Liver (tissue), 3 donors: ENCODE results near the gene RCOR1.

Source experiments
- JUND ChIP-seq, 2 donors: IDR thresholded peaks; 2 replicates each; pipeline ENCODE4 v1.6.1; 2016; ENCODE audit warnings: antibody characterized with exemption in 2 of 2
- RAD21 ChIP-seq, 2 donors: IDR thresholded peaks; 2 replicates each; pipeline ENCODE4 v1.6.1; 2016; ENCODE audit warnings: antibody characterized with exemption in 2 of 2, mild to moderate bottlenecking in 2 of 2
- TAF1 ChIP-seq: conservative IDR thresholded peaks from 2 replicates; pipeline ENCODE4 v1.6.1; 2016; ENCODE audit warnings: antibody characterized with exemption, mild to moderate bottlenecking
- YY1 ChIP-seq: IDR thresholded peaks from 2 replicates; pipeline ENCODE4 v1.6.1; 2016; ENCODE audit warnings: antibody characterized with exemption, mild to moderate bottlenecking
- TF ChIP-seq, protein P1 (sequence below): fragments of 150-350 bp; IDR thresholded peaks from 2 replicates; pipeline ENCODE4 v1.5.1; 2017; ENCODE audit warnings: improper control_type of control experiment, low read depth, low read length; ENCODE audit not compliant: missing input control
- TF ChIP-seq, protein P2 (sequence below): IDR thresholded peaks from 2 replicates; pipeline ENCODE4 v1.6.1; 2016; ENCODE audit warnings: antibody characterized with exemption, mild to moderate bottlenecking
- TF ChIP-seq, protein P3 (sequence below): IDR thresholded peaks from 2 replicates; pipeline ENCODE4 v1.6.1; 2016; ENCODE audit warnings: antibody characterized with exemption
- TF ChIP-seq, protein P4 (sequence below): IDR thresholded peaks from 2 replicates; pipeline ENCODE4 v1.6.1; 2016; ENCODE audit warnings: antibody characterized with exemption
- donor health status: healthy.
- donor health status: healthy.

DNA sequence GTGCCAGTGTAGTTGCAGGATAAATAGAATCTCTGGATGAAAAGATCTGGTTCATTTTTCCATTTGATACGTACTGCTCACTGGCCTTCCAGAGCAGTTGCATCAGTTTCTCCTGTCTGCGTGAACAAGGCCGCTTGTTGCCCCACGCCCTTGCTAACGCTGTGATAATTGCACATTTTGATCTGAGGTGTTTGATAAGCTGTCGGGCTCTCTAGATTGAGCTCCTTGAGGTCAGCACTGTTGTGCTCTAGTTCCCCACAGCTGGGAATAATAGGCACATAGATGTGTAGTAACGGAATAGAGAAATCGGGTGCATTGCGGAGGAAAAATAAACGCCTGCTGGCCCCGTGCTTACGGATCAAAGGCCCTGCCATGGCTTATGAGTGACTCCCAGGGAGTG is 142.0 kb downstream of the RCOR1 start:
- TF ChIP-seq, protein P1, sequence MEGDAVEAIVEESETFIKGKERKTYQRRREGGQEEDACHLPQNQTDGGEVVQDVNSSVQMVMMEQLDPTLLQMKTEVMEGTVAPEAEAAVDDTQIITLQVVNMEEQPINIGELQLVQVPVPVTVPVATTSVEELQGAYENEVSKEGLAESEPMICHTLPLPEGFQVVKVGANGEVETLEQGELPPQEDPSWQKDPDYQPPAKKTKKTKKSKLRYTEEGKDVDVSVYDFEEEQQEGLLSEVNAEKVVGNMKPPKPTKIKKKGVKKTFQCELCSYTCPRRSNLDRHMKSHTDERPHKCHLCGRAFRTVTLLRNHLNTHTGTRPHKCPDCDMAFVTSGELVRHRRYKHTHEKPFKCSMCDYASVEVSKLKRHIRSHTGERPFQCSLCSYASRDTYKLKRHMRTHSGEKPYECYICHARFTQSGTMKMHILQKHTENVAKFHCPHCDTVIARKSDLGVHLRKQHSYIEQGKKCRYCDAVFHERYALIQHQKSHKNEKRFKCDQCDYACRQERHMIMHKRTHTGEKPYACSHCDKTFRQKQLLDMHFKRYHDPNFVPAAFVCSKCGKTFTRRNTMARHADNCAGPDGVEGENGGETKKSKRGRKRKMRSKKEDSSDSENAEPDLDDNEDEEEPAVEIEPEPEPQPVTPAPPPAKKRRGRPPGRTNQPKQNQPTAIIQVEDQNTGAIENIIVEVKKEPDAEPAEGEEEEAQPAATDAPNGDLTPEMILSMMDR = no peak
- TF ChIP-seq, protein P2, sequence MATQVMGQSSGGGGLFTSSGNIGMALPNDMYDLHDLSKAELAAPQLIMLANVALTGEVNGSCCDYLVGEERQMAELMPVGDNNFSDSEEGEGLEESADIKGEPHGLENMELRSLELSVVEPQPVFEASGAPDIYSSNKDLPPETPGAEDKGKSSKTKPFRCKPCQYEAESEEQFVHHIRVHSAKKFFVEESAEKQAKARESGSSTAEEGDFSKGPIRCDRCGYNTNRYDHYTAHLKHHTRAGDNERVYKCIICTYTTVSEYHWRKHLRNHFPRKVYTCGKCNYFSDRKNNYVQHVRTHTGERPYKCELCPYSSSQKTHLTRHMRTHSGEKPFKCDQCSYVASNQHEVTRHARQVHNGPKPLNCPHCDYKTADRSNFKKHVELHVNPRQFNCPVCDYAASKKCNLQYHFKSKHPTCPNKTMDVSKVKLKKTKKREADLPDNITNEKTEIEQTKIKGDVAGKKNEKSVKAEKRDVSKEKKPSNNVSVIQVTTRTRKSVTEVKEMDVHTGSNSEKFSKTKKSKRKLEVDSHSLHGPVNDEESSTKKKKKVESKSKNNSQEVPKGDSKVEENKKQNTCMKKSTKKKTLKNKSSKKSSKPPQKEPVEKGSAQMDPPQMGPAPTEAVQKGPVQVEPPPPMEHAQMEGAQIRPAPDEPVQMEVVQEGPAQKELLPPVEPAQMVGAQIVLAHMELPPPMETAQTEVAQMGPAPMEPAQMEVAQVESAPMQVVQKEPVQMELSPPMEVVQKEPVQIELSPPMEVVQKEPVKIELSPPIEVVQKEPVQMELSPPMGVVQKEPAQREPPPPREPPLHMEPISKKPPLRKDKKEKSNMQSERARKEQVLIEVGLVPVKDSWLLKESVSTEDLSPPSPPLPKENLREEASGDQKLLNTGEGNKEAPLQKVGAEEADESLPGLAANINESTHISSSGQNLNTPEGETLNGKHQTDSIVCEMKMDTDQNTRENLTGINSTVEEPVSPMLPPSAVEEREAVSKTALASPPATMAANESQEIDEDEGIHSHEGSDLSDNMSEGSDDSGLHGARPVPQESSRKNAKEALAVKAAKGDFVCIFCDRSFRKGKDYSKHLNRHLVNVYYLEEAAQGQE = no peak
- TF ChIP-seq RAD21 (IDR thresholded peaks at IDR 0.05) (no peak), TAF1 (no peak), YY1 (no peak), JUND (IDR thresholded peaks at IDR 0.05) (no peak)
- TF ChIP-seq, protein P3, sequence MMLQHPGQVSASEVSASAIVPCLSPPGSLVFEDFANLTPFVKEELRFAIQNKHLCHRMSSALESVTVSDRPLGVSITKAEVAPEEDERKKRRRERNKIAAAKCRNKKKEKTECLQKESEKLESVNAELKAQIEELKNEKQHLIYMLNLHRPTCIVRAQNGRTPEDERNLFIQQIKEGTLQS = no peak
- TF ChIP-seq, protein P4, sequence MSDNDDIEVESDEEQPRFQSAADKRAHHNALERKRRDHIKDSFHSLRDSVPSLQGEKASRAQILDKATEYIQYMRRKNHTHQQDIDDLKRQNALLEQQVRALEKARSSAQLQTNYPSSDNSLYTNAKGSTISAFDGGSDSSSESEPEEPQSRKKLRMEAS = no peak
